ENCODE data around the gene SIPA1. TPM values are rescaled to one million over a fixed set of nuclear protein-coding genes. Genes with fewer than 3 reads are reported as not detected.

The SIPA1 gene
- total RNA-seq, 1 donor from 2014 or later, result 177 TPM

DNA sequence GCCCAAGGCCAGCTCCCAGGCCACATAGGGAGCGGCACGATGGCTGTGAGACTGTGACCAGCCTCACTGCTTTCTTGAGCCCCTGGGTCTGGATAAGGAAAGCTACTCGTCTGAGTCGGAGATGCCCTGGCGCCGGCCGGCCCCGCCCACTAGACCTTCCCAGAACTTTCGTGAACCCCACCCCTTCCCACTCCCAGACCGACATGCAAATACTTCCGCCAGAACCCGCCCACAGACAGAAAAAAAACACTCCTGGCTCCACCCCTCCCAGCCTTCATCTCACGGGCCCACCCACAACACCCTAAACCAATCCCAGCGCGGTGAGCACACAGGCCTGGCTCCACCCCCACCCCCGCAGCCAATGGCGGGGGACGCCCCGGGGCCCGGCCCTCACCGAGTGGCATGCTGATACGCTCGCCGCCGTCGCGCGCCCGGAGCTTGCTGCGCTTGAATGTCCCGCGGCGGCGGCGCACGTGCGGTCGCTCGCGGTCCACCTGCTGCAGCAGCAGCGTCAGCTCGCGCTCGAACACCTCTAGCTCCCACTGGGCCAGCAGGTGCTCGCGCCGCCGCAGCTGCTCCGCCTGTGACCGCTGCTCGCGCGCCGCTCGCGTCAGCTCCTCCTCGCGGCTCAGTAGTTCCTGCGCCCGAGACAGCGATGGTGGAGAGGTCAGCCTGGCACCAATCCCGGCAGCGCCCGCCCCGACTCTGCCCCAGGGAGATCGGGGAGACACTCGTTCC, 30.9 kb upstream of the SIPA1 start:
- intact Hi-C loops (cut with micrococcal nuclease), result no loop called here

- intact Hi-C loops (cut with micrococcal nuclease), result no loop called here
These were observed 30.1 kb upstream of the SIPA1 start for GRCh38 chr11:65607614-65608426.

- intact Hi-C loops (cut with micrococcal nuclease), result no loop called here
These were observed 28.7 kb upstream of the SIPA1 start for GRCh38 chr11:65609229-65609628.

DNA sequence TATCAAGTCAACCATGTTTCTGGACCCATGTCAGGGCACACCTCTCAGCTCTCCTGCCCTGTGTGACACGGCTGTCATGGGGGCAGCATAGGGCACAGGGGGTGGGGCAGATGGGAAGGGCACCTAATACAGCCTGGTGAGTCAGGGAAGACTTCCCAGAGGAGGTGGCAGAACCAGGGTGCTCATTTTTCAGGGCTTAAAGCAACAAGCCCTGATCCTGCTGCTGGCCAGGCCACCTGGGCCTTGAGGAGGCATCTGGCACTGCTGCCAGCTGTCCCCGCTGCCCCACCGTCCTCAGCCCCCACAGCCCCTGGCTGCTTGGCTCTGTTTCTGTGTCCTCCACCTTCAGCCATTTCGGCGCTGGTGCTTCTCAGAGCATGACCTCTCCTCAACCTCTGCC, 28.2 kb upstream of the SIPA1 start:
- intact Hi-C loops (cut with micrococcal nuclease), result loop anchor here (10.0 kb wide), 1 partner anchor 1875 kb away; the partner anchor contains the start of gene AIP

DNA sequence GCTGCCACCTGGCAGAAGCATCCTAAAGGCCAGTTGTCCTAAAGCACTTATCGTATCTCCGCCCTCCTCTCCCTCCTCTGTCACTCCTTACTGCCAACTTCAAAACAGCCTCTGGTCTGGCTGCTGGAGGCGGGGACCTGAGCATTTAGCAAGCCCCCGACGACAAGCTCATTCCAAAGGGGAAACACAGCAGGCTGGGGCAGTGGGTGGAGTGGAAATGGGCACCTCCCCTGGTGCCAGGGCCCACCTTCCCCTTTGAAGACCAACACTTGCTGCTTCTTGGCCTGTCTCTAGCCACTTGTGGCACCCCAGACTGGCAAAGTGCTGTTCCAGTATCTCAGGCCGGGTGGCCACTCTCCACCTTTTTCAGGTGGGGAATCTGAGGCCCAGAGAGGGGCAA, 27.5 kb upstream of the SIPA1 start:
- intact Hi-C loops (cut with micrococcal nuclease), result loop anchor here (10.0 kb wide), 1 partner anchor 1874 kb away; the partner anchor contains the start of gene AIP

DNA sequence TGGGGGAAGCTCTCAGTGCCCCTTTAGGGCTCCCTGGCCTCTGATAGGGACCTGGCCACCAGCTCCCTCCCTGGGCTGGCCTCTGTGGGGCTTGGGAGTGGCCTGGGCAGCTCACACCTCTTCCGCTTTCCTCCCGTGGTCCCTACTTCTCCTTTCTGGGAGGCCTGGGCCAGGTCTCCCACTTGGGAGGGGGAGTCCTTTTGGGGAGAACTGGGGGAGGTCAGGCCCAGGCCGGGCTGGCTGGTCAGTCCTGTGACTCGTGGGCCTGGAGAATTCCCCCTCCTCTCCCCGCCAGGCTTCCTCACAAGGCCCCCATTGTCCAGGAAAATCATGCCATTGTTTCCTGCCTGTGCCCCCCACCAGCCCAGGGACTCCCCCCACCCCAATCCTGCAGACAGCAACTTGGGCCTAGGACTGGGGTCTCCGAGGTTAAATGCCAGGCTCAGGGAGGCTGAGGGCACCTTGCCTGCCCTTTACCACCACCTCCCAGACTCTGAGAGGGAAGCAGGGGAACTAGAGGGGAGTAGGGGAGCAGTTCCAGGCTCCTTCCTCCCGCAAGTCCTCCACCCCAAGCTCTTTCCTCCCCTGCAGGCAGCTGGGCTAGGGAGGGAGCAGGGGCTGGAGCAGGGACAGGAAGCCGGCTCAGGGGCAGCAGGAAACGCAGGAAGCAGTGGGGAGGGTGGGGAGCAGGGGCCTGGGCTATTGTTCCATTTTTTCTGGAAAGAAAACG, 26.7 kb upstream of the SIPA1 start:
- intact Hi-C loops (cut with micrococcal nuclease), result loop anchor here (10.0 kb wide), 1 partner anchor 1874 kb away; the partner anchor contains the start of gene AIP

GRCh38 chr11:65611758-65612603, 25.9 kb upstream of the SIPA1 start:
- intact Hi-C loops (cut with micrococcal nuclease), result loop anchor here (10.0 kb wide), 1 partner anchor 1873 kb away; the partner anchor contains the start of gene AIP

- intact Hi-C loops (cut with micrococcal nuclease), result loop anchor here (10.0 kb wide), 1 partner anchor 1872 kb away; the partner anchor contains the start of gene AIP
These were observed 25.2 kb upstream of the SIPA1 start for GRCh38 chr11:65612691-65613090.

GRCh38 chr11:65613091-65613928, 24.6 kb upstream of the SIPA1 start:
- intact Hi-C loops (cut with micrococcal nuclease), result loop anchor here (10.0 kb wide), 1 partner anchor 1871 kb away; the partner anchor contains the start of gene AIP

DNA sequence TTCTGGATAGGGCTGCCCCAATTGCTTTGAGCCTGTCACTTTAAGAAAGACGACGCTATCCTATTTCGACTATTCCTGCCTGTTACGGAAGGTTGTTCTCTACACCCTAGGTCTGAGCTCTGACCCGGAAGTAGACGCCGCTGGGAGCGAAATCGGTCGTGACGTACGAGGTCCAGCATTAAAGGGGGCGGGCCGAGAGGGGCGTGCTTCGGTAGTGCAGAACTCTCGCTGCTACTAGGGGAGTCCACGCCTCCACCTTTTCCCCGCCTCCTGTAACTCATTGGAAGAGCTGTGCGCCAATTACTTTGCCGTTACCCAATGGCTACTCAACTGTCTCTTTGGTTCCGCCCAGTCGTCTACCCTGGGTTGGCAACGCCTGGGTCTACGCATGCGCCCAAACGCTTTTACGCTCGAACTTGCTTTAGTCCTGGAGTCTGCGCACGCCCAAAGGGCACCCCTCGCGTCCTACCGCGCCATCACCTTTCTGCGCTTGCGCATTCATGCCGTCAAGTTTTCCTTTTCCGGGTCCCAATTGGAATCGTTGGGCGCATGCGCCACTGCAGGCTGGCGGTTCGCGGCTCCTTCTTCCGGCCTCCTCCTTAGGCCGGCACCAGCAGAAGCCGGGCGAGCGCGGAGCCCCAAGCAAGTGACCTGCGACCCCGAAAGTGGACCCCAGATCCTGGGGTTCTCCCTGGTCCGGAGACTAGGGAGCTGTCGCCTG, 22.5 kb upstream of the SIPA1 start, which contains the start of gene PCNX3:
PCNX3 (plus strand) TSS at position 548 of the 721 bp plus-strand sequence. CDS start 536 bp downstream, outside the sequence.
- intact Hi-C loops (cut with micrococcal nuclease), result loop anchor here (1.0 to 10.0 kb wide), 28 partner anchors 23 to 1869 kb away; partner anchors contain the start of genes AIP, ATG2A, BANF1 and C11orf68

DNA sequence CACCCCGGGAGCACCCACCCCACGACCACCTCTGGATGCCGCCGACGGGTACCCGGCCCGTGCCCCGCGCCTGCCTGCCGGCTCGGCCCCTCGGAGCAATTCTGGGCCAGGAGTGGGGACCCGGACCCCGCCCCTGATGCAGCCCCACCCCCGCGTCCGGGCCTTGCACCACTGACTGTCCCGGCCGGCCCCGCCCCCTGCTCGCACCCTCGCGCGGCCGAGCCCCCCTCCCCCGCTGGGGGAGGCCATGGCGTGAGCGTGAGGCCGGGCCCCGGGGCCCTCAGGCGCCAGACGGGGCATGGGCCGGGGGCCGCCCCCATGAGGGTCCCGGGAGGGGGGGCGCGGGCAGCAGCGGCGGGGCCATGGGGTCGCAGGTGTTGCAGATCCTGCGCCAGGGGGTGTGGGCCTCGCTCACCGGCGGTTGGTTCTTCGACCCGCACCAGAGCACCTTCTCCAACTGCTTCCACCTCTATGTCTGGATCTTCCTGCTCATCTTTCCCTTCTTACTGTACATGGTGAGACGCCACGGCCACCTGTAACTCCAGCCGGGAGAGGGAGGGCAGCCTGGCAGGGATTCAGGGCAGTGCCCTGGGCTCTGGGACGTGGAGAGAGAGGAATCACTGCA, 21.8 kb upstream of the SIPA1 start:
- intact Hi-C loops (cut with micrococcal nuclease), result loop anchor here (1.0 to 10.0 kb wide), 28 partner anchors 22 to 1869 kb away; partner anchors contain the start of genes AIP, ATG2A, BANF1 and C11orf68

DNA sequence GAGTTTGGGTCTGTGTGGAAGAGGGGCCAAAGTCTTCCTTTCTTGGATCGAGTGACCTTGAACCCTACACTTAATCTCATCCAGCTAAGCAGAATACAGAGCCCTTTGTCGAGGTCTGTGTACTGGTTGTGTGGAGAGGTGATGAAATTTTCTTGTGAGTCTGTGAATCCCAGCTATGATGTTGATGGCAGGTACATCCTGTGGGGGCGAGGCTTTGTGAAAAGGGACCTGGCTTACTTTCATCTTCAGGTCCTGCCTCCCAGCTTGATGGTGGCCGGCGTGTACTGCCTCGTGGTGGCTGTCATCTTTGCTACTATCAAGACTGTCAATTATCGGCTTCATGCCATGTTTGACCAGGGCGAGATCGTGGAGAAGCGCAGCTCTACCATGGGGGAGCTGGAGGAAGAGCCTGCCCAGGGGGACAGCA, 21.3 kb upstream of the SIPA1 start:
- intact Hi-C loops (cut with micrococcal nuclease), result loop anchor here (5.0 to 10.0 kb wide), 2 partner anchors 371 to 1868 kb away; partner anchors contain the start of gene AIP

- intact Hi-C loops (cut with micrococcal nuclease), result loop anchor here (5.0 to 10.0 kb wide), 2 partner anchors 370 to 1868 kb away; partner anchors contain the start of gene AIP
These were observed 20.6 kb upstream of the SIPA1 start for GRCh38 chr11:65617136-65617850.

GRCh38 chr11:65617990-65618751, 19.7 kb upstream of the SIPA1 start:
- intact Hi-C loops (cut with micrococcal nuclease), result loop anchor here (5.0 to 10.0 kb wide), 2 partner anchors 369 to 1867 kb away; partner anchors contain the start of gene AIP

GRCh38 chr11:65618763-65619162, 19.1 kb upstream of the SIPA1 start:
- intact Hi-C loops (cut with micrococcal nuclease), result loop anchor here (5.0 to 10.0 kb wide), 2 partner anchors 369 to 1866 kb away; partner anchors contain the start of gene AIP

All from T-helper 1 cell treated with Interleukin-12 subunit alpha and Interleukin-12 subunit beta and Interleukin-4 antibody, amounts not matched to agents 30 ng/mL and 1 ng/mL, for 36 hours (primary cell).